Left ventricle myocardium inferior (tissue), 1 donor: ENCODE results near the gene IMP3. TPM values are rescaled to one million over a fixed set of nuclear protein-coding genes. Genes with fewer than 3 reads are reported as not detected.
"Not testable (repeated sequence)": the region's sequence is repeated elsewhere in the genome, so short reads cannot be mapped to it uniquely, and the experiment has no call there.

Source experiments
- DNase-seq: peaks from one replicate; pipeline ENCODE4 v3.0.0-alpha.2; 2020
- H3K27ac ChIP-seq: fragments of 200-600 bp; replicated peaks from 2 replicates; pipeline ENCODE4 v1.8.0; 2021
- H3K27me3 ChIP-seq: fragments of 200-600 bp; 2 replicates; pipeline ENCODE4 v1.8.0; 2021; ENCODE audit warnings: low read depth
- H3K36me3 ChIP-seq: fragments of 200-600 bp; 2 replicates; pipeline ENCODE4 v1.8.0; 2021
- H3K4me1 ChIP-seq: fragments of 200-600 bp; 2 replicates; pipeline ENCODE4 v1.8.0; 2021
- H3K4me3 ChIP-seq: fragments of 200-600 bp; 2 replicates; pipeline ENCODE4 v1.8.0; 2021; ENCODE audit warnings: mild to moderate bottlenecking, moderate library complexity
- H3K9me3 ChIP-seq: fragments of 200-600 bp; replicated peaks from 2 replicates; pipeline ENCODE4 v1.8.0; 2021
- CTCF ChIP-seq: fragments of 200-600 bp; IDR thresholded peaks from 2 replicates; pipeline ENCODE4 v1.8.0; 2021; ENCODE audit warnings: antibody characterized with exemption, mild to moderate bottlenecking, borderline replicate concordance
- intact Hi-C: fragments of 100-400 bp; cut with micrococcal nuclease; formaldehyde crosslinking; loops from one replicate; pipeline ENCODE4 v1.11.0; 2022
- total RNA-seq: library from RNA; stranded (reverse); fragmentation: NEBNext Ultra II Directional; extraction: Animal tissue kit (Norgen Biotek cat#: 25700); gene quantifications from one replicate; pipeline ENCODE4 v1.2.1, GENCODE V29; 2021
- donor health status: DM: no; HTN: yes; CAD: no; lungs with severe emphysema.

Gene IMP3
- total RNA-seq, 1 donor from 2014 or later: 49.1 TPM

GRCh38 chr15:75639191-75639708 is 774 bp downstream of the IMP3 start:
- peak overlapping the region; percentile 90 for H3K4me3 ChIP-seq
- H3K4me1 ChIP-seq: peaks cover 48% of the 10 kb centered on the region
- TF ChIP-seq CTCF: no peak
- intact Hi-C loops: no loop called here
- no peaks in the 10 kb centered on the region for H3K27me3 ChIP-seq
- H3K27ac ChIP-seq: peak overlapping the region; percentile 98
- DNase-seq: no peak
- no peaks in the 10 kb centered on the region for H3K36me3 ChIP-seq
- H3K9me3 ChIP-seq: no peaks in the 10 kb centered on the region

- intact Hi-C loops: no loop called here
- DNase-seq: no peak
- Histone ChIP-seq H3K27ac (peak overlapping the region; percentile 98), H3K9me3 (no peaks in the 10 kb centered on the region), H3K4me1 (peaks cover 48% of the 10 kb centered on the region), H3K4me3 (peak overlapping the region; percentile 90), H3K27me3 (no peaks in the 10 kb centered on the region), H3K36me3 (no peaks in the 10 kb centered on the region)
- TF ChIP-seq CTCF: no peak
These were observed 2.6 kb downstream of the IMP3 start for GRCh38 chr15:75637245-75638009.

GRCh38 chr15:75636026-75636425 is 4.0 kb downstream of the IMP3 start:
- Histone ChIP-seq H3K4me1 (peaks cover 47% of the 10 kb centered on the region), H3K27me3 (no peaks in the 10 kb centered on the region), H3K9me3 (no peaks in the 10 kb centered on the region), H3K27ac (no peak overlapping the region), H3K4me3 (no peak overlapping the region), H3K36me3 (no peaks in the 10 kb centered on the region)
- intact Hi-C loops: no loop called here
- TF ChIP-seq CTCF: no peak
- no peak for DNase-seq

GRCh38 chr15:75633922-75634321 is 6.1 kb downstream of the IMP3 start:
- H3K4me1 ChIP-seq: peaks cover 29% of the 10 kb centered on the region
- H3K4me3 ChIP-seq, H3K27ac ChIP-seq, H3K27me3 ChIP-seq, H3K36me3 ChIP-seq, DNase-seq, intact Hi-C loops, H3K9me3 ChIP-seq: not testable (repeated sequence)

GRCh38 chr15:75631935-75632334 is 8.1 kb downstream of the IMP3 start:
- no peaks in the 10 kb centered on the region for H3K36me3 ChIP-seq
- DNase-seq: no peak
- no peaks in the 10 kb centered on the region for H3K9me3 ChIP-seq
- H3K27me3 ChIP-seq: no peaks in the 10 kb centered on the region
- peaks cover 9% of the 10 kb centered on the region for H3K4me1 ChIP-seq
- intact Hi-C loops: no loop called here
- TF ChIP-seq CTCF: no peak
- H3K4me3 ChIP-seq: no peak overlapping the region
- no peak overlapping the region for H3K27ac ChIP-seq
